K562 (cell line): ENCODE measurements around the gene LRRC25. TPM values are rescaled to one million over a fixed set of nuclear protein-coding genes. Genes with fewer than 3 reads are reported as not detected.

ENCODE experiments used
- BACH1 ChIP-seq: fragments of 200-800 bp; sonication (Bioruptor generic); IDR thresholded peaks from 2 replicates; pipeline ENCODE4 v1.6.1; 2016; ENCODE audit warnings: missing genetic modification characterization, missing compliant biosample characterization
- BCL6 ChIP-seq: fragments of 250-450 bp; sonication (Bioruptor Pico); IDR thresholded peaks from 2 replicates; pipeline ENCODE4 v1.4.0; 2020
- BRF2 ChIP-seq: IDR thresholded peaks from 3 replicates; pipeline ENCODE4 v1.6.1; 2011; ENCODE audit warnings: borderline replicate concordance, mild to moderate bottlenecking; ENCODE audit not compliant: insufficient read length, insufficient read depth
- CUX1 ChIP-seq: fragments of 200-800 bp; sonication (Bioruptor generic); IDR thresholded peaks from 2 replicates; pipeline ENCODE4 v1.6.1; 2016; ENCODE audit warnings: missing genetic modification characterization, missing compliant biosample characterization
- GMEB1 ChIP-seq: fragments of 250-450 bp; sonication (Bioruptor Pico); IDR thresholded peaks from 2 replicates; pipeline ENCODE4 v1.4.0; 2020; ENCODE audit warnings: mild to moderate bottlenecking
- GTF2E2 ChIP-seq: fragments of 200-800 bp; sonication (Bioruptor generic); IDR thresholded peaks from 2 replicates; pipeline ENCODE4 v1.6.1; 2016; ENCODE audit warnings: missing genetic modification characterization, missing compliant biosample characterization
- HMGN3 ChIP-seq: IDR thresholded peaks from 2 replicates; pipeline ENCODE4 v1.6.1; 2011; ENCODE audit warnings: borderline replicate concordance, low read depth, mild to moderate bottlenecking, mixed read lengths, low read length; ENCODE audit not compliant: insufficient read length; ENCODE audit errors: extremely low read depth
- HNRNPK ChIP-seq: fragments of 200-400 bp; formaldehyde crosslinking; IDR thresholded peaks from one replicate; pipeline ENCODE4 v1.6.1; 2018; ENCODE audit warnings: mild to moderate bottlenecking, low read depth, low read length; ENCODE audit not compliant: poor library complexity, severe bottlenecking
- MAFF ChIP-seq: IDR thresholded peaks from 2 replicates; pipeline ENCODE4 v1.6.1; 2012; ENCODE audit warnings: low read length, improper control_type of control experiment
- NR2F6 ChIP-seq: fragments of 450-650 bp; formaldehyde crosslinking; IDR thresholded peaks from 2 replicates; pipeline ENCODE4 v1.4.0; 2020; ENCODE audit warnings: mild to moderate bottlenecking
- NR4A1 ChIP-seq, 2 experiments: fragments of 250-450 bp in 1 of 2; fragments of 450-650 bp in 1 of 2; sonication (Bioruptor Pico) in 1 of 2; IDR thresholded peaks; 2 replicates each; pipeline versions ENCODE4 v1.4.0 to v1.6.1; 2016 to 2020; ENCODE audit warnings: mild to moderate bottlenecking in 2 of 2, missing compliant biosample characterization in 1 of 2, missing genetic modification characterization in 1 of 2, moderate library complexity in 1 of 2
- RBM22 ChIP-seq: fragments of 200-400 bp; formaldehyde crosslinking; IDR thresholded peaks from 2 replicates; pipeline ENCODE4 v1.6.1; 2018; ENCODE audit warnings: low read length, low read depth; ENCODE audit not compliant: poor library complexity, severe bottlenecking
- U2AF2 ChIP-seq: fragments of 200-400 bp; formaldehyde crosslinking; optimal IDR thresholded peaks from 2 replicates; pipeline ENCODE3; 2017; ENCODE audit warnings: low read depth, mild to moderate bottlenecking, low read length
- ZBTB34 ChIP-seq: fragments of 250-450 bp; sonication (Bioruptor Pico); IDR thresholded peaks from 2 replicates; pipeline ENCODE4 v1.8.0; 2021; ENCODE audit warnings: mild to moderate bottlenecking, moderate library complexity
- ZEB2 ChIP-seq: fragments of 450-650 bp; IDR thresholded peaks from 2 replicates; pipeline ENCODE4 v1.6.1; 2016
- ZFX ChIP-seq: sonication (generic); formaldehyde crosslinking; IDR thresholded peaks from 2 replicates; pipeline ENCODE4 v1.8.0; 2022; ENCODE audit warnings: mild to moderate bottlenecking, missing genetic modification reagents, moderate library complexity
- ZKSCAN1 ChIP-seq: fragments of 150-350 bp; IDR thresholded peaks from 2 replicates; pipeline ENCODE4 v1.6.1; 2016; ENCODE audit warnings: low read depth, low read length
- ZNF224 ChIP-seq: sonication (generic); formaldehyde crosslinking; IDR thresholded peaks from 2 replicates; pipeline ENCODE4 v1.8.0; 2022; ENCODE audit warnings: mild to moderate bottlenecking, missing genetic modification reagents
- ZNF79 ChIP-seq: fragments of 250-450 bp; sonication (Bioruptor Pico); IDR thresholded peaks from 2 replicates; pipeline ENCODE4 v1.4.0; 2020; ENCODE audit warnings: low read depth, mild to moderate bottlenecking, moderate library complexity
- polyA plus RNA-seq, 8 experiments: library from polyadenylated mRNA; depleted of rRNA in 4 of 8; stranded (reverse) in 5 of 8; unstranded in 3 of 8; fragments of >200 nt; fragmentation: Nextera tagmentation in 2 of 8; fragmentation: Illumina TruSeq in 1 of 8; extraction: Ambion mirVana in 2 of 8; extraction: Trizol in 1 of 8; gene quantifications; 2 replicates each; pipeline versions ENCODE4 v1.2.1 to v1.2.3, GENCODE V29; 2011 to 2014; ENCODE audit warnings: inconsistent platforms in 1 of 8, missing spikeins in 1 of 8
- total RNA-seq, 7 experiments: library from RNA; depleted of rRNA in 6 of 7; stranded (reverse); fragments of >200 nt in 6 of 7; fragmentation: Illumina TruSeq in 2 of 7; extraction: Trizol in 2 of 7; gene quantifications; 2 replicates each; pipeline versions ENCODE4 v1.2.1 to v1.2.3, GENCODE V29; 2011 to 2021; ENCODE audit warnings: low replicate concordance in 1 of 7

LRRC25 gene
- total and polyA plus RNA-seq, 9 of the 15 experiments (the other 6 are each of a cell fraction or from before 2014, with no cell fraction given), result 0.07 to 0.36 (median 0.10) TPM; not detected in 3

GRCh38 chr19:18433015-18433691, 35.7 kb upstream of the LRRC25 start (continued):
- TF ChIP-seq CUX1 (CRISPR knock-in tag), result no peak
- no peak; the same call in 1 of the 2 replicates for TF ChIP-seq GMEB1
- peak; percentile 60 for TF ChIP-seq ZFX (CRISPR knock-in tag)
- no peak for TF ChIP-seq ZNF79 (CRISPR knock-in tag)
- TF ChIP-seq ZBTB34 (CRISPR knock-in tag), result no peak
- no peak for TF ChIP-seq MAFF
- no peak for TF ChIP-seq BACH1 (tag)
- TF ChIP-seq U2AF2, result no peak
- TF ChIP-seq ZKSCAN1, result no peak; the same call in 1 of the 2 replicates
- no peak for TF ChIP-seq NR2F6
- peak; percentile 45 for TF ChIP-seq HMGN3
- peak; percentile 82 for TF ChIP-seq HNRNPK
- TF ChIP-seq NR4A1 (CRISPR knock-in tag; IDR thresholded peaks at IDR 0.05), result no peak
- peak; percentile 85 for TF ChIP-seq NR4A1 (tag; IDR thresholded peaks at IDR 0.05)
- TF ChIP-seq BRF2, result no peak
- TF ChIP-seq RBM22, result peak; percentile 98
- no peak for TF ChIP-seq ZEB2
- TF ChIP-seq BCL6 (CRISPR knock-in tag), result no peak
- TF ChIP-seq GTF2E2 (tag), result no peak
- no peak for TF ChIP-seq ZNF224 (CRISPR knock-in tag)
